PC-3 (cell line): ENCODE data around the gene UROS. TPM values are rescaled to one million over a fixed set of nuclear protein-coding genes. Genes with fewer than 3 reads are reported as not detected.

Experiments used
- ATAC-seq: fragments of 200-7000 bp; cut with Tn5 transposase; 2 replicates; pipeline ENCODE4 v1.9.1; 2020; ENCODE audit warnings: mild to moderate bottlenecking, moderate library complexity
- BruUV-seq: library from RNA; stranded (reverse); fragments of 400-500 nt; replicated peaks from 2 replicates; lab custom pipeline; 2021; lab: Mats Ljungman, UMichigan
- CTCF ChIA-PET: fragments of 300-600 bp; sonication (Branson Sonifier 250); formaldehyde crosslinking; loops from one replicate; lab custom pipeline; 2022; ENCODE audit warnings: antibody characterized with exemption; lab: Charles Lee
- POLR2A ChIA-PET: fragments of 300-600 bp; sonication (Branson Sonifier 250); formaldehyde crosslinking; loops from one replicate; lab custom pipeline; 2022; ENCODE audit warnings: antibody characterized with exemption; ENCODE audit not compliant: unreplicated experiment; lab: Charles Lee
- DNase-seq: peaks from one replicate; pipeline ENCODE4 v3.0.0-alpha.2; 2015
- H2AFZ ChIP-seq: fragments of 300-600 bp; sonication (generic); 2 replicates; pipeline ENCODE4 v1.6.0; 2016; ENCODE audit warnings: antibody characterized with exemption, low read length
- H3F3A ChIP-seq: fragments of 300-600 bp; sonication (generic); one replicate; pipeline ENCODE4 v1.6.0; 2017; ENCODE audit warnings: antibody characterized with exemption, low read length, control low read depth, mild to moderate bottlenecking; ENCODE audit not compliant: unreplicated experiment
- H3K27ac ChIP-seq: fragments of 300-600 bp; sonication (generic); 2 replicates; pipeline ENCODE4 v1.5.1; 2016; ENCODE audit warnings: mild to moderate bottlenecking, low read length
- H3K27me3 ChIP-seq: fragments of 300-600 bp; sonication (generic); 2 replicates; pipeline ENCODE4 v1.6.1; 2016; ENCODE audit warnings: low read length, mixed read lengths
- H3K36me3 ChIP-seq: fragments of 300-600 bp; sonication (generic); 2 replicates; pipeline ENCODE4 v1.6.1; 2016; ENCODE audit warnings: low read depth, mixed run types, low read length, mixed read lengths
- H3K4me1 ChIP-seq: fragments of 300-600 bp; sonication (generic); 2 replicates; pipeline ENCODE4 v1.5.1; 2016; ENCODE audit warnings: low read length; ENCODE audit not compliant: insufficient read depth
- H3K4me2 ChIP-seq: fragments of 300-600 bp; sonication (generic); 2 replicates; pipeline ENCODE4 v1.6.0; 2016; ENCODE audit warnings: low read length
- H3K4me3 ChIP-seq: fragments of 300-600 bp; sonication (generic); 2 replicates; pipeline ENCODE4 v1.5.1; 2016; ENCODE audit warnings: mild to moderate bottlenecking, low read length, mixed read lengths
- H3K79me2 ChIP-seq: fragments of 300-600 bp; sonication (generic); 2 replicates; pipeline ENCODE4 v1.6.1; 2017; ENCODE audit warnings: low read length, mixed read lengths
- H3K9ac ChIP-seq: fragments of 300-600 bp; sonication (generic); 2 replicates; pipeline ENCODE4 v1.6.0; 2016; ENCODE audit warnings: mild to moderate bottlenecking, low read length
- H3K9me2 ChIP-seq: fragments of 300-600 bp; sonication (generic); replicated peaks from 2 replicates; pipeline ENCODE4 v1.6.1; 2016; ENCODE audit warnings: mixed run types, low read length, mixed read lengths
- H3K9me3 ChIP-seq: fragments of 300-600 bp; sonication (generic); 2 replicates; pipeline ENCODE4 v1.6.1; 2016; ENCODE audit warnings: low read length, mixed read lengths
- H4K20me1 ChIP-seq: fragments of 300-600 bp; sonication (generic); 2 replicates; pipeline ENCODE4 v1.6.1; 2016; ENCODE audit warnings: low read length, mixed read lengths
- CTCF ChIP-seq: fragments of 300-600 bp; sonication (generic); conservative IDR thresholded peaks from 2 replicates; pipeline ENCODE4 v1.5.1; 2017; ENCODE audit warnings: antibody characterized with exemption, low read depth, mild to moderate bottlenecking, low read length
- EZH2 ChIP-seq: fragments of 300-600 bp; sonication (generic); IDR thresholded peaks from one replicate; pipeline ENCODE4 v1.6.1; 2017; ENCODE audit warnings: antibody characterized with exemption, mild to moderate bottlenecking, low read length; ENCODE audit not compliant: unreplicated experiment
- EZH2phosphoT487 ChIP-seq: fragments of 300-600 bp; sonication (generic); IDR thresholded peaks from 2 replicates; pipeline ENCODE4 v1.6.1; 2018; ENCODE audit warnings: mild to moderate bottlenecking, antibody characterized with exemption, low read length, borderline replicate concordance
- intact Hi-C: fragments of 100-400 bp; cut with micrococcal nuclease; formaldehyde crosslinking; loops from 2 replicates; pipeline ENCODE4 v1.9.0; 2023
- total RNA-seq: library from RNA; depleted of rRNA; stranded (reverse); fragments of >200 nt; gene quantifications from 2 replicates; pipeline ENCODE4 v1.2.3, GENCODE V29; 2014

Gene UROS
- total RNA-seq, 1 experiment from 2014 or later, result 50.6 TPM

- no peaks in the 10 kb centered on the region for H3K4me1 ChIP-seq
- no peak overlapping the region for H3K9ac ChIP-seq
- H3K27me3 ChIP-seq, result no peaks in the 10 kb centered on the region
- no peak overlapping the region for H3K4me2 ChIP-seq
- DNase-seq (no peak), ATAC-seq (no peak)
- H3K36me3 ChIP-seq, result peaks cover 4% of the 10 kb centered on the region; the same call in 1 of the 2 replicates
- H3K9me2 ChIP-seq, result no peaks in the 10 kb centered on the region
- intact Hi-C loops, result no loop called here
- H4K20me1 ChIP-seq, result no peaks in the 10 kb centered on the region
- H3K27ac ChIP-seq, result no peak overlapping the region
- H2AFZ ChIP-seq, result no peak overlapping the region
- no TSS peak for BruUV-seq
- H3K4me3 ChIP-seq, result no peak overlapping the region
- H3K79me2 ChIP-seq, result no peaks in the 10 kb centered on the region
- H3K9me3 ChIP-seq, result no peaks in the 10 kb centered on the region
- POLR2A ChIA-PET, result no interaction called here
- CTCF ChIA-PET, result no interaction called here
- no peak for TF ChIP-seq EZH2phosphoT487
- no peak for TF ChIP-seq CTCF
- no peak for TF ChIP-seq EZH2
- no peaks in the 10 kb centered on the region for H3F3A ChIP-seq
Measured at GRCh38 chr10:125857185-125857760, 34.2 kb upstream of the UROS start.

DNA sequence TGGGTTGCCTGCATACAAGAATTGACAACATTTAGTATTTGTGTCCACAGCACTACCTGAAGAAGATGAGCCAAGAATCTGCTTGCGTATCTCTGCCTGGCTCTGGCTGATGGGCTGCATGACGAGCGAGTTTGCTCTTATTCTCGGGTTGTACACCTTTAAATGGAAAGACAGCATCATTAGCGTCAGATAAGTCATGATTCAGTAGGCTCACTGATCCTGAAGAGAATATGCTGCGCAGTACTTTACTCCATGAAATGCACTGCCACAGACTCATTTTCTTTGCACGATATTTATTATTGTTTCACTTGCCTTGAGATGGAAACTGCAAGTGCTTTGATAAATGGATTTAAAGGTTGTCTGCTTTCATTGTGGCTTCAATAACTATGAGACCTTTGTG, 29.4 kb upstream of the UROS start:
- TF ChIP-seq CTCF, result no peak
- no peak for TF ChIP-seq EZH2
- no peak for TF ChIP-seq EZH2phosphoT487
- intact Hi-C loops, result no loop called here
- no peaks in the 10 kb centered on the region for H4K20me1 ChIP-seq
- CTCF ChIA-PET, result no interaction called here
- BruUV-seq, result no TSS peak
- H3K9ac ChIP-seq, result no peak overlapping the region
- no peaks in the 10 kb centered on the region for H3K4me1 ChIP-seq
- H3K4me3 ChIP-seq, result no peak overlapping the region
- DNase-seq, result no peak
- POLR2A ChIA-PET, result no interaction called here
- no peak overlapping the region for H3K4me2 ChIP-seq
- H2AFZ ChIP-seq, result no peak overlapping the region
- peaks cover 5% of the 10 kb centered on the region; the same call in 1 of the 2 replicates for H3K36me3 ChIP-seq
- H3F3A ChIP-seq, result no peaks in the 10 kb centered on the region
- no peaks in the 10 kb centered on the region for H3K79me2 ChIP-seq
- H3K27me3 ChIP-seq, result no peaks in the 10 kb centered on the region
- H3K27ac ChIP-seq, result no peak overlapping the region
- no peak for ATAC-seq
- no peaks in the 10 kb centered on the region for H3K9me3 ChIP-seq
- no peaks in the 10 kb centered on the region for H3K9me2 ChIP-seq

- H3K36me3 ChIP-seq, result peaks cover 5% of the 10 kb centered on the region; the same call in 1 of the 2 replicates
- no peak overlapping the region for H3K27ac ChIP-seq
- DNase-seq (no peak), ATAC-seq (no peak)
- BruUV-seq, result no TSS peak
- H3F3A ChIP-seq, result no peaks in the 10 kb centered on the region
- no peaks in the 10 kb centered on the region for H4K20me1 ChIP-seq
- no peaks in the 10 kb centered on the region for H3K9me2 ChIP-seq
- no peak overlapping the region for H3K9ac ChIP-seq
- no peaks in the 10 kb centered on the region for H3K27me3 ChIP-seq
- no peak overlapping the region for H3K4me3 ChIP-seq
- intact Hi-C loops, result no loop called here
- H2AFZ ChIP-seq, result no peak overlapping the region
- H3K4me1 ChIP-seq, result no peaks in the 10 kb centered on the region
- no peaks in the 10 kb centered on the region for H3K9me3 ChIP-seq
- H3K79me2 ChIP-seq, result no peaks in the 10 kb centered on the region
- no peak overlapping the region for H3K4me2 ChIP-seq
- POLR2A ChIA-PET, result no interaction called here
- TF ChIP-seq EZH2phosphoT487 (no peak), CTCF (no peak), EZH2 (no peak)
- CTCF ChIA-PET, result no interaction called here
Measured at GRCh38 chr10:125850766-125851731, 28.0 kb upstream of the UROS start.
